NCI-H2107 treated with DMSO at 0.1 percent for 48 hours (cell line): ENCODE data around the gene STPG4.

Experiments used
- DNase-seq: peaks from one replicate; lab custom pipeline; 2025; ENCODE audit not compliant: unreplicated experiment; lab: John Stamatoyannopoulos, UW

The STPG4 gene

DNA sequence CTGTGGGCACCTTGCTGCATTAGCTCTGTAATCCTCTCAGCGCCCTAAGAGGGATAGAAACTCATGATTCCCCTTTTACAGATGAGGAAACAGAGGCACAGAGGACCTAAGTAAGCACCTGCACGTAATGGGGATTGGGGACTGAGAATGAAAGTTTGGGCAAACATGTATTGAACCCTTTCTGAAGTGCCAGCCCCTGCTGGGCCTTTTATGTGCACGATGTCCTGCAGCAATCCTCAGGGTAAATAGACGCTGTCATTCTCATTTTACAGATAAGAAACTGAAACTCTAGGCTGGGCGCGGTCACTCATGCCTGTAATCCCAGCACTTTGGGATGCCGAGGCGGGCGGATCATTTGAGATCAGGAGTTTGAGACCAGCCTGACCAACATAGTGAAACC is 117.4 kb downstream of the STPG4 start:
- DNase-seq = no peak
